ENCODE measurements around the gene SBNO2.

DNA sequence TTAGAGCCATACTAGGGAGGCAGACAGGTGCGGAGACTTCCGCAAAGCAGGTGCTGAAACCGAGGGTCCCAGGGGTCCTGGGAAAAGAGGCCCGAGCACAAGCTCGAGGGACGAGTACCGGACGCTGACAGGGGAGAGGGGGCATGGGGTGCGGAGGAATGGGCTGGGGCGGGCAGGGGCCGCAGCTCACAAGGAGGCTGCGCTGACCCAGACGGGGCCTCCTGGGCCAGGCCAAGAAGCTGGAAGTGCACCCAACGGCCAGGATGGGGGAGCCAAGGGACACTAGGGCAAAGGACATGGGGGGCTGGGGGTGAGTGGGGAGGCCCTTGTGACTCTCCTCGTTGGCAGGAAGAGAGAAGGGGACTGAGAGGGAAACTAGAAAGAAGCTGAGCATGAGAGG is 80.7 kb downstream of the SBNO2 start:
- TF ChIP-seq CTCF (IDR thresholded peaks at IDR 0.05) (no peak), EZH2 (IDR thresholded peaks at IDR 0.05; ENCODE audit: borderline replicate concordance, insufficient read depth, low read depth, low read length, poor library complexity, severe bottlenecking) (no peak)
